ENCODE measurements around the gene TMEM255B.
"Not testable (repeated sequence)": the region's sequence is repeated elsewhere in the genome, so short reads cannot be mapped to it uniquely, and the experiment has no call there.

The TMEM255B gene

GRCh38 chr13:113751491-113751890, 7.5 kb upstream of the TMEM255B start:
- H3K9ac ChIP-seq (ENCODE audit: low read length) = no peak overlapping the region
- H3K27ac ChIP-seq (ENCODE audit: low read depth, low read length) = no peak overlapping the region
- no peak overlapping the region for H3K4me2 ChIP-seq (ENCODE audit: low read depth, low read length, poor library complexity, severe bottlenecking)
- peaks cover 14% of the 10 kb centered on the region; the same call in 1 of the 2 replicates for H3K9me3 ChIP-seq (ENCODE audit: insufficient read depth, low read length)
- no peaks in the 10 kb centered on the region for H4K20me1 ChIP-seq (ENCODE audit: low read depth, low read length)
- no peak overlapping the region for H3K4me3 ChIP-seq (ENCODE audit: insufficient read depth, low read length, poor library complexity, severe bottlenecking)
- H3K79me2 ChIP-seq (ENCODE audit: insufficient read depth, low read length) = no peaks in the 10 kb centered on the region
- TF ChIP-seq EZH2phosphoT487 (conservative IDR thresholded peaks at IDR 0.05; ENCODE audit: low read length) (no peak), CTCF (IDR thresholded peaks at IDR 0.05; ENCODE audit: insufficient read depth, low read length, poor library complexity, severe bottlenecking) (no peak)
- no peak overlapping the region for H2AFZ ChIP-seq (ENCODE audit: low read depth, low read length, severe bottlenecking)
- no peaks in the 10 kb centered on the region for H3K9me2 ChIP-seq (replicated peaks; ENCODE audit: insufficient read depth, low read length)
- H3K27me3 ChIP-seq (ENCODE audit: low read length) = no peaks in the 10 kb centered on the region
- H3F3A ChIP-seq (ENCODE audit: insufficient read depth) = no peaks in the 10 kb centered on the region
- H3K36me3 ChIP-seq (ENCODE audit: low read length) = no peaks in the 10 kb centered on the region

- H3K4me2 ChIP-seq (ENCODE audit: low read depth, low read length, poor library complexity, severe bottlenecking); H3K36me3 ChIP-seq (ENCODE audit: low read length); H2AFZ ChIP-seq (ENCODE audit: low read depth, low read length, severe bottlenecking); H3K27ac ChIP-seq (ENCODE audit: low read depth, low read length); H3F3A ChIP-seq (ENCODE audit: insufficient read depth); H3K4me3 ChIP-seq (ENCODE audit: insufficient read depth, low read length, poor library complexity, severe bottlenecking); H4K20me1 ChIP-seq (ENCODE audit: low read depth, low read length); H3K9me2 ChIP-seq (replicated peaks; ENCODE audit: insufficient read depth, low read length); H3K79me2 ChIP-seq (ENCODE audit: insufficient read depth, low read length); H3K27me3 ChIP-seq (ENCODE audit: low read length); H3K9ac ChIP-seq (ENCODE audit: low read length): not testable (repeated sequence)
- H3K9me3 ChIP-seq (ENCODE audit: insufficient read depth, low read length) = peaks cover 14% of the 10 kb centered on the region; the same call in 1 of the 2 replicates
These were observed 6.6 kb upstream of the TMEM255B start for GRCh38 chr13:113752211-113752986.

- Histone ChIP-seq H3K9me3 (ENCODE audit: insufficient read depth, low read length) (peaks cover 14% of the 10 kb centered on the region; the same call in 1 of the 2 replicates), H3F3A (ENCODE audit: insufficient read depth) (no peaks in the 10 kb centered on the region), H3K79me2 (ENCODE audit: insufficient read depth, low read length) (no peaks in the 10 kb centered on the region), H3K4me2 (ENCODE audit: low read depth, low read length, poor library complexity, severe bottlenecking) (no peak overlapping the region), H4K20me1 (ENCODE audit: low read depth, low read length) (no peaks in the 10 kb centered on the region), H3K9me2 (replicated peaks; ENCODE audit: insufficient read depth, low read length) (no peaks in the 10 kb centered on the region), H3K9ac (ENCODE audit: low read length) (no peak overlapping the region), H2AFZ (ENCODE audit: low read depth, low read length, severe bottlenecking) (no peak overlapping the region), H3K4me3 (ENCODE audit: insufficient read depth, low read length, poor library complexity, severe bottlenecking) (no peak overlapping the region), H3K36me3 (ENCODE audit: low read length) (no peaks in the 10 kb centered on the region), H3K27me3 (ENCODE audit: low read length) (no peaks in the 10 kb centered on the region), H3K27ac (ENCODE audit: low read depth, low read length) (no peak overlapping the region)
- TF ChIP-seq EZH2phosphoT487 (conservative IDR thresholded peaks at IDR 0.05; ENCODE audit: low read length) (no peak), CTCF (IDR thresholded peaks at IDR 0.05; ENCODE audit: insufficient read depth, low read length, poor library complexity, severe bottlenecking) (no peak)
These were observed 5.9 kb upstream of the TMEM255B start for GRCh38 chr13:113753171-113753570.

- Histone ChIP-seq H3K9ac (ENCODE audit: low read length) (no peak overlapping the region), H4K20me1 (ENCODE audit: low read depth, low read length) (no peaks in the 10 kb centered on the region), H3K27me3 (ENCODE audit: low read length) (no peaks in the 10 kb centered on the region), H3F3A (ENCODE audit: insufficient read depth) (no peaks in the 10 kb centered on the region), H3K79me2 (ENCODE audit: insufficient read depth, low read length) (no peaks in the 10 kb centered on the region), H3K27ac (ENCODE audit: low read depth, low read length) (no peak overlapping the region), H3K9me3 (ENCODE audit: insufficient read depth, low read length) (peaks cover 14% of the 10 kb centered on the region; the same call in 1 of the 2 replicates), H2AFZ (ENCODE audit: low read depth, low read length, severe bottlenecking) (no peak overlapping the region), H3K4me3 (ENCODE audit: insufficient read depth, low read length, poor library complexity, severe bottlenecking) (no peak overlapping the region), H3K4me2 (ENCODE audit: low read depth, low read length, poor library complexity, severe bottlenecking) (no peak overlapping the region), H3K36me3 (ENCODE audit: low read length) (no peaks in the 10 kb centered on the region), H3K9me2 (replicated peaks; ENCODE audit: insufficient read depth, low read length) (no peaks in the 10 kb centered on the region)
- TF ChIP-seq EZH2phosphoT487 (conservative IDR thresholded peaks at IDR 0.05; ENCODE audit: low read length) = no peak
- TF ChIP-seq CTCF (IDR thresholded peaks at IDR 0.05; ENCODE audit: insufficient read depth, low read length, poor library complexity, severe bottlenecking) = no peak
These were observed 4.8 kb upstream of the TMEM255B start for GRCh38 chr13:113754242-113754641.

Data from SU-DHL-6 (cell line).